ENCODE results near the gene IRF5.
"Not testable (repeated sequence)": the region's sequence is repeated elsewhere in the genome, so short reads cannot be mapped to it uniquely, and the experiment has no call there.

IRF5 gene

DNA sequence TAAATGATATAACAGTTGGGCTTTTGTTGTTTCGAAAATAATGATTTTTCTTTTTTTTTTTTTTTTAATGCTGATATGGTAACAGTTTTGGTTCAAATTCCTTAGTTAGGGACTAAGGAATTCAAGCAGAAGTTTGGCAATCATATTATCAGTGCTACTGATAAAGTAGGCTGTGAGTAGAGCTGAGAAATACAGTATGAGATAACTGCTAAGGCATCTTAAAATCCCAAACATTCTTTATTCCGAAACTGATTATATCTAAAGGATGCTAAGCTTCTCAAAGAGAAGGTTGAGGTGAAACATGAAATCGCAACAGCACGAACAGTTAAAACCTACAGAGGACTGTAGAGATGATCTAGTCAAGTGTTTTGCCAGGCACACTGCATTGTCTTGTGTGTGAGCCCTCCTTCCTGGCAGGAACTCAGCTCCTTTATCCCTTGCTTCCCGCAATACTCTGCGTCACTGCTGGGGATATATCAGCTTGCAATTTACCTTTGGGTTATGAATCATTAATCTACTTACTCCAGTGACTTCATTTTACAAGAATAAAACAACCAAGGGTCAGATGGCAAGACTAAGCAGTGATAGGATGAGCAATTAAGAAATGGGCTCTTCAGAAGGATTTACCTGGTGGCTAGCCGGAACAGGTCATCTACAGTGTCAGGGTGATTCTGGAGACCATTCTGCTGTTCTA lies 36.7 kb downstream of the IRF5 start:
- DNase-seq, result peak; percentile 96

DNA sequence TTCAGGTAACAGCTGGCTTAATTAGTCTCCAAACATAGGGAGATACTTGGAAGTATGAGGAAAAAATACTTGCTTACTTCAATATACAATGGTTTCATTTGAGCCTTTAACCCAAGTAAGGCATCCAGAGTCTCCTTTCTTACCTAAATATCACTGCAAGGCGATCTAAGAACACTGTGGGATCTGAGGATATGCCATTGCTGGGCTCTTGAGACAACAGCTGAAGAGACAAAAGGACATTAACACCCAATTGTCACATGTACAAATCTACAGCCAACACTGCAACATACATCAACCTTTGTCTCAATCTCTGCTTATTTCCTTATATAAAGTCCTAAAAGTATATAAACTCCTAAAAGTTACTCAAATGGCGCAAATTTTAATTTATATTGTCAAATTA lies 44.4 kb downstream of the IRF5 start:
- no peak for DNase-seq

DNA sequence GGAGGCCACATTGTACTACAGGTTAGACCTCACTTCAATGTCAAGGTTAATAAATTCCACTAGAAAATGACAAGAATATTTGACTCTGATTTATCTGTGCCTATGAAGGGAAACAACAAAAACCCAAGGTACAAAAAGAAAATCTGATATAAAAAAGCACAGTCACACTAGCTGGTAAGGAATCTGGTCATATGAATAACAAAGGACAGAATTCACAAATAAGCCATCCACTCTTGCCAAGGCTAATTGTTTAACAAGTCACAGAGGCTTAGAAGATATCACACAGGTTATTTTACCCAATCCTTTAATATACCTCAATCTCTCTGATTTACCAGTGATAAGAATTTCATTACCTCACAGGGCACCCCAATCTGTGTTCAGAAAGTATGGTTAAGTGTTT lies 47.9 kb downstream of the IRF5 start:
- no peak for DNase-seq

DNA sequence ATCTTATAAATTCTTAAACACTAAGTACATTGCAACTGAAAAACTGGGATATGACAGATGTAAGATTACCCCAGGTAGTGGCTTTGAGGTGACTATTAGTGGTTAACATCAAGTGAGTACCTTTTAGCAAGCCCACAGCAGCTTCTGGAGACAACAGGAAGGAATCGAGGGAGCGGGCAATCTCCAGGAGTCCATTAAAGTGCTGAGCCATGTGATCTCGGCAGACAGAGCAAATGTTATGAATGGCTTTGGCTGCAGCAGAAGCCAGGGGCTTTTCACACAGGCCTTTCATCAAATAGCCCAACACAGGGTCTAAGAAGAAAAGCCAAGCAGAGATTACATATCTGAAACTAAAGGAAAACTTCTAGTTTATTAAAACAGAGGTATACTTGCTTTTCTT lies 48.9 kb downstream of the IRF5 start:
- no peak for DNase-seq

DNA sequence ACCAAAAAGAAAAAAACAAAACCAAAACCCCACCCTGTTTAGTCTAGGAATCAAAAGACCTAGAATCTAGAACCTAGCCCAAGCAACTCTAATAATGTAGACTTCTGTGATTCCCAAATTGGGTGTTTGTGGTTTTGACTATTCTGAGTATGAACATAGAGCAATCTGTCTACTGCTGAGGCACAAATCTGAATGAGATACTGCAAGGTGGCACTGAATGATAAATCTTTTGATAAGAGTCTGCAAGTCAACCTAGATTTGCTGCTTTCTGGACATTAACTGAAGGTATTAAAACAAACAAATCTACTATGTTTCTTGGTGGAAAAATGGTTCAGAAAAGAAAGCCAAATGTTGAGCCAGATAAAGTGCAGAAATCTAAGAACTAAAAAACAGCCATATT lies 50.6 kb downstream of the IRF5 start:
- DNase-seq, result no peak

DNA sequence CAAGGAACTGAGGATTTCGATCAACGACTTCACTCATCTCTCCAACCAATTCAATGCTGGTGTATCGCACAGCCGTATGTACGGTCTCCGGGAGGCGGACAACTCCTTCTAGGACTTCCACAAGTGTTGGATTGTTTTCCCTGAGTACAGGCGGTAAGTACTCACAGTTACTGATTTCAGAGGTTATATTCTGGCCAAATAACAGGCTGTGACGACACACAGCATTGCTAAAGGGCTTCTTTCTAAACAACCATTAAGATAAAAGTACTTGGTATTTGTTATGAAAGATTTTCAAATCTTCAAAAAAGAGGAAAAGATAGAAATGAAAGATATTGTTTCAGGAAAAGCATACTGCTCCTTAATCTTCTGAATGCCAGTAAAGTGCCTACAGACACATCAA lies 52.2 kb downstream of the IRF5 start:
- no peak for DNase-seq

DNA sequence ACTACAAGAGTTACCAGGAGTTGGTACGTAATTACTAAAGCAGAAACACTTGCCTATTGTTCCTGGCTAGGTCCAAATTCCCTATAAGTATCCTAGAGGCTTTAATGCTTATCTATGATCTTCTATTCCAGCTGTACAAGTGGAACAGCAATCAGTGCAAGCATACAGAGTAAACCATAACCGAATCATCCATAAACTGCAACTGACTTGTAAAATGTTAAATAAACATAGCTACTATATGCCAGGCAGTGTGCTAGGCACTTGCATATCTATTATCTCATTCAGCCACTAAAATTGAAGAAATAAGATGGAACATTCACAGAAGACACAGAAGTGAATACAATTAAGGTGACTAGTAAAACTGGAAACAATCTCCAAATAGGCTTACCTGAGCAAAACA lies 55.7 kb downstream of the IRF5 start:
- DNase-seq, result no peak

DNA sequence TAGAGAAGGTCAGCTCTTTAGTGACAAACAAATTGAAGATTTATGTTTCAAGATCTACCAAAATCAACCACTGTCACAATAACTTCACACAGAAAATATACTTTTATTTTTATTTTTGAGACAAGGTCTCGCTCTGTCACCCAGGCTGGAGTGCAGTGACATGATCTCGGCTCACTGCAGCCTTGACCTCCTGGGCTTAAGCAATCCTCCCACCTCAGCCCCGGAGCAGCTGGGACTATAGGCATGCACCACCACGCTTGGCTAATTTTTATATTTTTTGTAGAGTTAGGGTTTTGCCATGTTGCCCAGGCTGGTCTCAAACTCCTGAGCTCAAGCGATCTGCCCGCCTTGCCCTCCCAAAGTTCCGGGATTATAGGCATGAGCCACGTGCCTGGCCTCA lies 56.8 kb downstream of the IRF5 start:
- not testable (repeated sequence) for DNase-seq

DNA sequence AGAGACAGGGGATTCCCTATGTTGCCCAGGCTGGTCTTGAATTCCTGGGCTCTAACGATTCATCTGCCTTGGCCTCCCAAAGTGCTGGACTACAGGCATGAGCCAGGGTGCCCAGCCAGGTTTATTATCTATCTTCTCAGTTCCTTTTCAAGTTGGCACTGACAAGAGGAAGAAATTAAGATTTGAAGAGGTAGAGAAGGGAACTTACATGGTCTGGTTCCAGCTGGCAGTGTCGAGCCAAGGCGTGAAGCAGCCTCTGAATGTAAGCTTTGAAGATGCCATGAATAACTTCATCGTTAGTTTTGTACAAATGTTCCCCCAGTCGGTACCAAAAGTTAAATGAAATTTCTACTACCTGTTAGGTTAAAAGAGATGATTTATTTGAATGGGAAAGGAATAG lies 59.5 kb downstream of the IRF5 start:
- peak; percentile 6 for DNase-seq

Data from NCI-H226 (cell line).